Measurements from ENCODE around the gene FASN. TPM values are rescaled to one million over a fixed set of nuclear protein-coding genes. Genes with fewer than 3 reads are reported as not detected.
A peak's percentile ranks its signal among the peaks of the same experiment; 100 is the strongest.

The FASN gene
- total RNA-seq, 1 experiment from 2014 or later: 433 TPM

GRCh38 chr17:82050761-82051641 lies 47.0 kb downstream of the FASN start:
- H3K4me1 Mint-ChIP-seq: peaks cover 0 to 13% of the 10 kb centered on the region in 2 experiments; a peak in 2 of 4 replicates
- H2BK12ac ChIP-seq (ENCODE audit: insufficient read length, low read depth, low read length): no peak overlapping the region
- no peak overlapping the region for H2BK120ac ChIP-seq (ENCODE audit: low read depth, low read length, poor library complexity, severe bottlenecking)
- H2BK5ac ChIP-seq (ENCODE audit: insufficient read length, low read length): no peak overlapping the region
- peaks cover 10 to 43% (median 38%) of the 10 kb centered on the region in 3 experiments; a peak in 6 of 7 replicates for H3K36me3 Mint-ChIP-seq (ENCODE audit: insufficient read depth in 1 of 3, low read depth in 3 of 3)
- peak overlapping the region; percentile 78 to 86 for H3K4me3 Mint-ChIP-seq
- no peak overlapping the region for H3K23ac ChIP-seq (ENCODE audit: insufficient read length, low read depth, low read length)
- no peak overlapping the region for H3K27ac ChIP-seq (ENCODE audit: insufficient read length, low read depth, low read length)
- H2AFZ ChIP-seq (ENCODE audit: low read length): no peak overlapping the region
- H3K79me1 ChIP-seq (ENCODE audit: insufficient read depth, low read depth, low read length, poor library complexity, severe bottlenecking): peaks cover 2% of the 10 kb centered on the region
- H3K23me2 ChIP-seq (ENCODE audit: insufficient read length, low read depth, low read length, poor library complexity, severe bottlenecking): no peaks in the 10 kb centered on the region
- no peaks in the 10 kb centered on the region for H3K79me2 ChIP-seq (ENCODE audit: insufficient read depth, low read length)
- no peak for DNase-seq
- H3K4me1 ChIP-seq (ENCODE audit: insufficient read depth, low read length): no peaks in the 10 kb centered on the region
- no peaks in the 10 kb centered on the region for H3K27me3 ChIP-seq (ENCODE audit: insufficient read depth, low read length)
- H3K9me3 ChIP-seq (ENCODE audit: control insufficient read depth, low read depth, low read length): no peaks in the 10 kb centered on the region
- no peak overlapping the region for H4K5ac ChIP-seq (ENCODE audit: insufficient read length, low read depth, low read length)
- H3K14ac ChIP-seq (ENCODE audit: insufficient read depth, low read length): no peak overlapping the region
- H3K4ac ChIP-seq (ENCODE audit: low read depth, low read length): no peak overlapping the region
- H3K27me3 Mint-ChIP-seq (ENCODE audit: low read depth): no peaks in the 10 kb centered on the region; the same call in 1 of the 2 replicates
- no peak overlapping the region for H4K8ac ChIP-seq (replicated peaks; ENCODE audit: insufficient read length, low read depth, low read length)
- WGBS (ENCODE audit: extremely low coverage, insufficient read length, low lambda C conversion rate): no CpG with 5 or more reads among the region's 79 CpGs
- H3K9me3 Mint-ChIP-seq: no peaks in the 10 kb centered on the region
- H4K20me1 ChIP-seq (ENCODE audit: control insufficient read depth, insufficient read depth, insufficient read length): peaks cover 3% of the 10 kb centered on the region
- no peak for TF ChIP-seq CTCF (conservative IDR thresholded peaks at IDR 0.05)
- no peak overlapping the region for H3K56ac ChIP-seq (ENCODE audit: insufficient read length, low read depth, low read length)
- H2AK5ac ChIP-seq (ENCODE audit: insufficient read length, low read length): no peak overlapping the region
- no peak overlapping the region for H2BK20ac ChIP-seq (ENCODE audit: low read depth, low read length, poor library complexity, severe bottlenecking)
- H3K9ac ChIP-seq (ENCODE audit: extremely low read depth, insufficient read length, low read length): no peak overlapping the region
- H3K4me2 ChIP-seq (ENCODE audit: insufficient read depth, insufficient read length, low read length): peak overlapping the region; percentile 5
- H3T11ph ChIP-seq (ENCODE audit: low read length): no peak overlapping the region
- no peak overlapping the region for H4K91ac ChIP-seq (ENCODE audit: insufficient read length, low read depth, low read length)
- peak overlapping the region in 1 of 3 experiments; percentile 64; a peak in 1 of 7 replicates for H3K27ac Mint-ChIP-seq
- H3K18ac ChIP-seq (ENCODE audit: insufficient read length, low read depth, low read length): no peak overlapping the region
- H2BK15ac ChIP-seq (ENCODE audit: low read depth, low read length): no peak overlapping the region

Data from H9 (cell line).